H9 (cell line): ENCODE measurements around the gene TAF4. TPM values are rescaled to one million over a fixed set of nuclear protein-coding genes. Genes with fewer than 3 reads are reported as not detected.
A peak's percentile ranks its signal among the peaks of the same experiment; 100 is the strongest.

Experiments
- DNase-seq: peaks from one replicate; pipeline ENCODE4 v3.0.0-alpha.2; 2017
- H2AFZ ChIP-seq: one replicate; pipeline ENCODE4 v1.6.1; 2013; ENCODE audit warnings: mild to moderate bottlenecking, low read length, control low read depth, moderate library complexity
- H2AK5ac ChIP-seq: 2 replicates; pipeline ENCODE4 v1.6.1; 2013; ENCODE audit warnings: low read length, control low read depth, mixed read lengths; ENCODE audit not compliant: insufficient read length
- H2BK120ac ChIP-seq: one replicate; pipeline ENCODE4 v1.6.1; 2013; ENCODE audit warnings: low read depth, mild to moderate bottlenecking, low read length, control low read depth, inconsistent platforms; ENCODE audit not compliant: poor library complexity, severe bottlenecking
- H2BK12ac ChIP-seq: 2 replicates; pipeline ENCODE4 v1.6.1; 2013; ENCODE audit warnings: low read length, control low read depth, mixed read lengths, low read depth; ENCODE audit not compliant: insufficient read length
- H2BK15ac ChIP-seq: 2 replicates; pipeline ENCODE4 v1.6.1; 2013; ENCODE audit warnings: low read depth, low read length, control low read depth
- H2BK20ac ChIP-seq: one replicate; pipeline ENCODE4 v1.6.1; 2013; ENCODE audit warnings: low read depth, mild to moderate bottlenecking, low read length, control low read depth, inconsistent platforms; ENCODE audit not compliant: poor library complexity, severe bottlenecking
- H2BK5ac ChIP-seq: 2 replicates; pipeline ENCODE4 v1.6.1; 2013; ENCODE audit warnings: low read length, control low read depth, mixed read lengths; ENCODE audit not compliant: insufficient read length
- H3K14ac ChIP-seq: 2 replicates; pipeline ENCODE4 v1.6.1; 2013; ENCODE audit warnings: low read length, control low read depth; ENCODE audit not compliant: insufficient read depth
- H3K18ac ChIP-seq: 2 replicates; pipeline ENCODE4 v1.6.1; 2013; ENCODE audit warnings: low read depth, mild to moderate bottlenecking, mixed read lengths, low read length, control low read depth; ENCODE audit not compliant: insufficient read length
- H3K23ac ChIP-seq: 2 replicates; pipeline ENCODE4 v1.6.1; 2013; ENCODE audit warnings: low read length, control low read depth, mixed read lengths, low read depth; ENCODE audit not compliant: insufficient read length
- H3K23me2 ChIP-seq: 2 replicates; pipeline ENCODE4 v1.6.1; 2013; ENCODE audit warnings: low read depth, mild to moderate bottlenecking, mixed read lengths, low read length, control low read depth; ENCODE audit not compliant: insufficient read length, poor library complexity, severe bottlenecking
- H3K27ac ChIP-seq: 2 replicates; pipeline ENCODE4 v1.5.1; 2013; ENCODE audit warnings: low read length, control low read depth, mixed read lengths, low read depth; ENCODE audit not compliant: insufficient read length
- H3K27me3 ChIP-seq: 2 replicates; pipeline ENCODE4 v1.6.1; 2013; ENCODE audit warnings: low read length, control low read depth, inconsistent platforms; ENCODE audit not compliant: insufficient read depth
- H3K4ac ChIP-seq: 2 replicates; pipeline ENCODE4 v1.6.1; 2013; ENCODE audit warnings: low read depth, mild to moderate bottlenecking, control low read depth, inconsistent platforms, low read length, moderate library complexity
- H3K4me1 ChIP-seq: 2 replicates; pipeline ENCODE4 v1.6.1; 2013; ENCODE audit warnings: low read length, control low read depth, inconsistent platforms; ENCODE audit not compliant: insufficient read depth
- H3K4me2 ChIP-seq: 2 replicates; pipeline ENCODE4 v1.6.1; 2013; ENCODE audit warnings: low read length, control low read depth, mixed read lengths; ENCODE audit not compliant: insufficient read length, insufficient read depth
- H3K56ac ChIP-seq: 2 replicates; pipeline ENCODE4 v1.6.1; 2013; ENCODE audit warnings: low read depth, mild to moderate bottlenecking, mixed read lengths, low read length, control low read depth; ENCODE audit not compliant: insufficient read length
- H3K79me1 ChIP-seq: 2 replicates; pipeline ENCODE4 v1.6.1; 2013; ENCODE audit warnings: low read depth, mild to moderate bottlenecking, moderate library complexity, low read length, control low read depth, inconsistent platforms; ENCODE audit not compliant: insufficient read depth, poor library complexity, severe bottlenecking
- H3K79me2 ChIP-seq: 2 replicates; pipeline ENCODE4 v1.6.1; 2013; ENCODE audit warnings: low read length, control low read depth, inconsistent platforms; ENCODE audit not compliant: insufficient read depth
- H3K9ac ChIP-seq: 2 replicates; pipeline ENCODE4 v1.6.1; 2013; ENCODE audit warnings: low read length, control low read depth, mixed read lengths; ENCODE audit not compliant: insufficient read length; ENCODE audit errors: extremely low read depth
- H3K9me3 ChIP-seq: one replicate; pipeline ENCODE4 v1.6.1; 2013; ENCODE audit warnings: low read depth, low read length, inconsistent platforms; ENCODE audit not compliant: control insufficient read depth
- H3T11ph ChIP-seq: one replicate; pipeline ENCODE4 v1.6.1; 2013; ENCODE audit warnings: mild to moderate bottlenecking, low read length, control low read depth, inconsistent platforms
- H4K20me1 ChIP-seq: one replicate; pipeline ENCODE4 v1.6.1; 2013; ENCODE audit not compliant: control insufficient read depth, insufficient read length, insufficient read depth
- H4K5ac ChIP-seq: 2 replicates; pipeline ENCODE4 v1.6.1; 2013; ENCODE audit warnings: low read depth, mild to moderate bottlenecking, mixed read lengths, low read length, control low read depth; ENCODE audit not compliant: insufficient read length
- H4K8ac ChIP-seq: replicated peaks from 2 replicates; pipeline ENCODE4 v1.6.1; 2013; ENCODE audit warnings: low read length, control low read depth, mixed read lengths, low read depth; ENCODE audit not compliant: insufficient read length
- H4K91ac ChIP-seq: 2 replicates; pipeline ENCODE4 v1.6.1; 2013; ENCODE audit warnings: low read depth, mild to moderate bottlenecking, moderate library complexity, mixed read lengths, low read length, control low read depth; ENCODE audit not compliant: insufficient read length
- H3K27ac Mint-ChIP-seq, 3 experiments: 2 replicates in 2 of 3; 3 replicates in 1 of 3; pipeline ENCODE4 v1.8.0; 2020 to 2021; ENCODE audit warnings: mixed read lengths in 3 of 3, mild to moderate bottlenecking in 1 of 3, moderate library complexity in 1 of 3
- H3K27me3 Mint-ChIP-seq: 2 replicates; pipeline ENCODE4 v1.8.0; 2021; ENCODE audit warnings: low read depth, mild to moderate bottlenecking, moderate library complexity, mixed read lengths
- H3K36me3 Mint-ChIP-seq, 3 experiments: 2 replicates in 2 of 3; 3 replicates in 1 of 3; pipeline ENCODE4 v1.8.0; 2020 to 2021; ENCODE audit warnings: low read depth in 3 of 3, mixed read lengths in 3 of 3; ENCODE audit not compliant: insufficient read depth in 1 of 3
- H3K4me1 Mint-ChIP-seq, 2 experiments: 2 replicates each; pipeline ENCODE4 v1.8.0; 2020; ENCODE audit warnings: mixed read lengths in 2 of 2
- H3K4me3 Mint-ChIP-seq, 2 experiments: 2 replicates in 1 of 2; 3 replicates in 1 of 2; pipeline ENCODE4 v1.8.0; 2020 to 2021; ENCODE audit warnings: mild to moderate bottlenecking in 2 of 2, mixed read lengths in 2 of 2, moderate library complexity in 1 of 2
- H3K9me3 Mint-ChIP-seq, 2 experiments: 2 replicates in 1 of 2; 3 replicates in 1 of 2; pipeline ENCODE4 v1.8.0; 2020; ENCODE audit warnings: mild to moderate bottlenecking in 2 of 2, mixed read lengths in 2 of 2, moderate library complexity in 1 of 2
- WGBS: extraction: QIAGEN DNeasy Blood & Tissue Kit; methylation state at CpG from one replicate; pipeline ENCODE4 v1.1.7; 2013; ENCODE audit warnings: missing lambda C conversion rate, low lambda C conversion rate, mixed read lengths; ENCODE audit not compliant: insufficient read length; ENCODE audit errors: extremely low coverage; 5-methylcytosine and 5-hydroxymethylcytosine counted together
- total RNA-seq: library from RNA; stranded (reverse); gene quantifications from 2 replicates; pipeline ENCODE4 v1.2.1, GENCODE V29; 2021
- TF ChIP-seq, protein P1 (sequence below): fragments of 200-600 bp; sonication (generic); conservative IDR thresholded peaks from 3 replicates; pipeline ENCODE4 v1.8.0; 2021; ENCODE audit warnings: antibody characterized with exemption, mild to moderate bottlenecking

The TAF4 gene
- total RNA-seq, 1 experiment from 2014 or later, result 30.8 TPM

DNA sequence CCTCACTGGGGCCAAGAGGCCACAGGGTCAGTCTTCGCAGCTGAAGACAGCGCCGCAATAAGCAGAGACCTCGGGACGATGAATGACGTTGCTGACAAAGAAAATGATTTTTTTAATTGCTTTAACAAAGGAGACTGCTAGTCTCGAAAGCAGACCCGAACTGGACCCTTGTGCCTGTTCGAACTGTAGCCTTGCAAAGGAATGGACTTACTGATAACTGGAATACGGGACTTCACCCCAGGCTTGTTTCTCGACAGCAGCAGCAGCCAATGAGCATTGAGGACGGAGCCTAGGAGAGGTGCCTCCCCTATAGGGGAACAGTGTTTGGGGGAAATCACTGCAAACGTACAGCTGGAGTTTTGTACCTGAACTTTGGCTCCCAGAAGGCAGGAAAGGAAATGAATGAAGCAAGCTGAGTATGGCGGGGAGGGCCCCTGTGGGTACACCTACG is 1.3 kb upstream of the TAF4 start:
- H3K4me3 Mint-ChIP-seq, result peak overlapping the region; percentile 73 to 82
- H3K9me3 Mint-ChIP-seq, result peaks cover 5 to 9% of the 10 kb centered on the region in 2 experiments; a peak in 4 of 5 replicates
- H2BK12ac ChIP-seq, result no peak overlapping the region
- no peaks in the 10 kb centered on the region for H3K27me3 ChIP-seq
- H3K4me1 ChIP-seq, result no peaks in the 10 kb centered on the region; the same call in 1 of the 2 replicates
- no peak overlapping the region for H2AFZ ChIP-seq
- H2AK5ac ChIP-seq, result no peak overlapping the region
- no peak overlapping the region for H3K14ac ChIP-seq
- H3K18ac ChIP-seq, result no peak overlapping the region
- H3K56ac ChIP-seq, result no peak overlapping the region
- peak overlapping the region; percentile 82 for H3K4me2 ChIP-seq
- no peak overlapping the region for H4K8ac ChIP-seq
- H3K27me3 Mint-ChIP-seq, result peaks cover 16% of the 10 kb centered on the region
- DNase-seq, result peak; percentile 55
- H4K5ac ChIP-seq, result no peak overlapping the region
- TF ChIP-seq, protein P1, sequence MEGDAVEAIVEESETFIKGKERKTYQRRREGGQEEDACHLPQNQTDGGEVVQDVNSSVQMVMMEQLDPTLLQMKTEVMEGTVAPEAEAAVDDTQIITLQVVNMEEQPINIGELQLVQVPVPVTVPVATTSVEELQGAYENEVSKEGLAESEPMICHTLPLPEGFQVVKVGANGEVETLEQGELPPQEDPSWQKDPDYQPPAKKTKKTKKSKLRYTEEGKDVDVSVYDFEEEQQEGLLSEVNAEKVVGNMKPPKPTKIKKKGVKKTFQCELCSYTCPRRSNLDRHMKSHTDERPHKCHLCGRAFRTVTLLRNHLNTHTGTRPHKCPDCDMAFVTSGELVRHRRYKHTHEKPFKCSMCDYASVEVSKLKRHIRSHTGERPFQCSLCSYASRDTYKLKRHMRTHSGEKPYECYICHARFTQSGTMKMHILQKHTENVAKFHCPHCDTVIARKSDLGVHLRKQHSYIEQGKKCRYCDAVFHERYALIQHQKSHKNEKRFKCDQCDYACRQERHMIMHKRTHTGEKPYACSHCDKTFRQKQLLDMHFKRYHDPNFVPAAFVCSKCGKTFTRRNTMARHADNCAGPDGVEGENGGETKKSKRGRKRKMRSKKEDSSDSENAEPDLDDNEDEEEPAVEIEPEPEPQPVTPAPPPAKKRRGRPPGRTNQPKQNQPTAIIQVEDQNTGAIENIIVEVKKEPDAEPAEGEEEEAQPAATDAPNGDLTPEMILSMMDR, result no peak
- H3K27ac ChIP-seq, result no peak overlapping the region
- H2BK20ac ChIP-seq, result no peak overlapping the region
- H2BK15ac ChIP-seq, result no peak overlapping the region
- peak overlapping the region; percentile 92 to 94 (median 94) for H3K27ac Mint-ChIP-seq
- H3K9me3 ChIP-seq, result no peaks in the 10 kb centered on the region
- H3K9ac ChIP-seq, result peak overlapping the region; percentile 79
- H3K36me3 Mint-ChIP-seq, result peaks cover 1 to 11% (median 5%) of the 10 kb centered on the region in 3 experiments; a peak in 6 of 7 replicates
- WGBS, result no CpG with 5 or more reads among the region's 15 CpGs
- no peak overlapping the region for H4K91ac ChIP-seq
- H3K79me1 ChIP-seq, result peaks cover 6% of the 10 kb centered on the region
- no peak overlapping the region for H3T11ph ChIP-seq
- no peak overlapping the region for H2BK120ac ChIP-seq
- no peak overlapping the region for H2BK5ac ChIP-seq
- H3K79me2 ChIP-seq, result peaks cover 17% of the 10 kb centered on the region
- H3K23ac ChIP-seq, result no peak overlapping the region
- H3K4me1 Mint-ChIP-seq, result peaks cover 28 to 32% of the 10 kb centered on the region in 2 experiments
- H4K20me1 ChIP-seq, result peaks cover 5% of the 10 kb centered on the region
- H3K23me2 ChIP-seq, result peaks cover 9% of the 10 kb centered on the region
- H3K4ac ChIP-seq, result no peak overlapping the region
